ENCODE measurements around the gene SAMD14. TPM values are rescaled to one million over a fixed set of nuclear protein-coding genes. Genes with fewer than 3 reads are reported as not detected.

SAMD14 gene
- total and polyA plus RNA-seq, 2 of the 4 experiments (the other 2 are of a cell fraction), result 1.4 to 6.2 TPM

DNA sequence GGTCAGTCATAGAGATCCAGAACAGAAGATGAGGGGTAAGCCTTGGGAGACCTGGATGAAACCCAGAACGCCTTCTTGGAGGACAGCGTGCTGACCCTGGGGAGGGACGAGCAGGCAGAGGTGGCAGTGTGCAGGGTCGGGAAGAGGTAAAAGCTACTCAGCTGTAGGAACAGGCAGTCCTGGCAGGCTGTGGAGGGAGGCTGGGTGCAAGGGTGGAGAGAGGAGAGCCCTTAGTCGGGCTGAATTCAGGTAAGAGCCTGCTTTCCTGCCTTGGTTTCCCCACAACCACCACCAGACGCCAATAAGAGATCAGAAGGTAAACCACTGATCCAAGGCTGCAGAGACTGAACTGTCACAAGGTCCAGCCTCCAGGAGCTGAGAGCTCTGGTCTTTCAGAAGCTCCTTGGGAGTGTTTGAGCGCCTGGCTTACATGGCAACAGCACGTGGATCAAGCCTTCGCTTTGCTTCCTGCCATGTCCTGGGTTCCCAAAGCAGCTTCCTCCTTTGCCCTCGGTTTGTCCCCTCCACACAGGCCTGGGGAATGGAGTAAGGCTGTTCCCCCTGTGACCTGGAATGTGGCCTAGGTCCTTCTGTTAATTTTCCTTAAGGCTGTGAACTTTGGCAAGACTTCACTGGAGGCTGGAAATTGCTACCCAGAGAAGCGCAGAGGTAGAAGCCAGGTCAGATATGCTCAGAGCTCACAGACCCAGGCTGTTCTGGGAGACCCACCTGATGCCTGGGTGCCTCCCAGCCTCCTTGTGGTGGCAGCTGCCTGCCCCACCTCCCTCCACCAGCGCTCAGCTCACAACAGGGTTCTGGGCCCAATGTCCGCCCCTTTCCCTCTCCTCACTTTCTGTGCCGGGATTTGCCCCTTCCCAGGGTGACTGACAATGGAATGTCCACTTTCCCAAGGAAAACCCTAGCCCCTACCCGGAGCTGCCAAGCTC is 38.7 kb downstream of the SAMD14 start (continued):
- TF ChIP-seq RCOR1 (IDR thresholded peaks at IDR 0.05; ENCODE audit: insufficient replicate concordance, low read length) (no peak), CEBPB (IDR thresholded peaks at IDR 0.05; ENCODE audit: low read depth, low read length) (no peak)

DNA sequence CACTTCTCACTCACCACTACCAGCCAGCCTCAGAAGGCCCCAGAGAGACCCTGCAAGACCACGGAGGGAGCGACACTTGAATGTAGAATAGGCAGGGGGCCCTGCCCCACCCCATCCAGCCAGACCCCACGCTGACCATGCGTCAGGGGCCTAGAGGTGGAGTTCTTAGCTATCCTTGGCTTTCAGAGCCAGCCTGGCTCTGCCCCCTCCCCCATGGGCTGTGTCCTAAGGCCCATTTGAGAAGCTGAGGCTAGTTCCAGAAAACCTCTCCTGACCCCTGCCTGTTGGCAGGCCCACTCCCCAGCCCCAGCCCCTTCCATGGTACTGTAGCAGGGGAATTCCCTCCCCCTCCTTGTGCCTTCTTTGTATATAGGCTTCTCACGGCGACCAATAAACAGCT is 39.9 kb downstream of the SAMD14 start:
- no peak for DNase-seq
- WGBS, 2 experiments (ENCODE audit: extremely low coverage in 2 of 2, insufficient read length in 1 of 2), result no CpG with 5 or more reads among the region's 6 CpGs

More for the DNA sequence above, 39.9 kb downstream of the SAMD14 start:
- H3K4me1 ChIP-seq (ENCODE audit: control insufficient read depth, insufficient read depth, low read length), result peaks cover 5% of the 10 kb centered on the region; the same call in 1 of the 2 replicates
- H2AK5ac ChIP-seq (ENCODE audit: low read depth, low read length), result no peak overlapping the region
- H3K4ac ChIP-seq (ENCODE audit: low read depth, low read length), result no peak overlapping the region
- H3K9me1 ChIP-seq (ENCODE audit: insufficient read depth, low read length), result no peaks in the 10 kb centered on the region
- H2AK9ac ChIP-seq (replicated peaks; ENCODE audit: low read depth, low read length, poor library complexity), result no peak overlapping the region
- H3K4me3 ChIP-seq (ENCODE audit: insufficient read depth, low read depth, low read length), result no peak overlapping the region
- H4K20me1 ChIP-seq (ENCODE audit: insufficient read depth, low read length), result peaks cover 6% of the 10 kb centered on the region
- H2AFZ ChIP-seq (replicated peaks; ENCODE audit: low read length, poor library complexity), result no peak overlapping the region
- dilution Hi-C loops (cut with HindIII; ENCODE audit: low sequenced_read_pairs, unreplicated experiment), result no loop called here
- H3K9me3 ChIP-seq (ENCODE audit: control insufficient read depth, insufficient read depth, low read length), result no peaks in the 10 kb centered on the region
- no peak overlapping the region for H2BK15ac ChIP-seq (ENCODE audit: low read depth, low read length)
- H3K36me3 ChIP-seq (ENCODE audit: control insufficient read depth, insufficient read depth, low read length), result peaks cover 18% of the 10 kb centered on the region
- H3K4me2 ChIP-seq (ENCODE audit: low read depth, low read length), result no peak overlapping the region
- H4K5ac ChIP-seq (ENCODE audit: low read depth, low read length), result no peak overlapping the region
- in situ Hi-C loops (cut with MboI; ENCODE audit: low sequenced_read_pairs), result loop anchor here (5.0 kb wide), 1 partner anchor 207 kb away; no protein-coding TSS in a partner anchor
- BruUV-seq (replicated peaks), result no TSS peak
- H3K56ac ChIP-seq (ENCODE audit: extremely low read depth, insufficient read depth, low read length), result no peak overlapping the region
- no peak overlapping the region for H2BK5ac ChIP-seq (ENCODE audit: low read depth, low read length, poor library complexity, severe bottlenecking)
- no peak overlapping the region for H3K18ac ChIP-seq (ENCODE audit: low read depth, low read length)
- H3K23ac ChIP-seq (ENCODE audit: low read depth, low read length), result no peak overlapping the region
- no peaks in the 10 kb centered on the region for H3K27me3 ChIP-seq (ENCODE audit: control insufficient read depth, insufficient read depth, low read length)
- H3K27ac ChIP-seq (ENCODE audit: insufficient read depth, low read length), result no peak overlapping the region
- CTCF ChIA-PET, result no interaction called here
- ATAC-seq (ENCODE audit: low read depth), result no peak
- H4K91ac ChIP-seq (ENCODE audit: insufficient read depth, low read depth, low read length), result no peak overlapping the region
- no peak overlapping the region for H3K14ac ChIP-seq (replicated peaks; ENCODE audit: low read depth, low read length)
- H2BK120ac ChIP-seq (ENCODE audit: low read depth, low read length), result no peak overlapping the region
- peaks cover 0 to 10% of the 10 kb centered on the region in 2 experiments; a peak in 1 of 4 replicates for H3K79me1 ChIP-seq (ENCODE audit: low read depth in 1 of 2, low read length in 2 of 2)
- TF ChIP-seq NFE2L2 (IDR thresholded peaks at IDR 0.05; ENCODE audit: low read depth, low read length) (no peak), RCOR1 (IDR thresholded peaks at IDR 0.05; ENCODE audit: insufficient replicate concordance, low read length) (no peak)
- intact Hi-C loops (cut with micrococcal nuclease), result no loop called here
- POLR2A ChIA-PET (ENCODE audit: unreplicated experiment), result no interaction called here
- no peak overlapping the region for H2BK20ac ChIP-seq (ENCODE audit: low read depth, low read length)
- no peak overlapping the region for H4K8ac ChIP-seq (ENCODE audit: low read depth in 2 of 2, low read length in 2 of 2)
- H3K9ac ChIP-seq (ENCODE audit: low read depth, low read length), result no peak overlapping the region
